ENCODE measurements around the gene FKRP. TPM values are rescaled to one million over a fixed set of nuclear protein-coding genes. Genes with fewer than 3 reads are reported as not detected.
A peak's percentile ranks its signal among the peaks of the same experiment; 100 is the strongest.
"Not testable (repeated sequence)": the region's sequence is repeated elsewhere in the genome, so short reads cannot be mapped to it uniquely, and the experiment has no call there.

FKRP gene
- total RNA-seq, 4 donors from 2014 or later: 15.7 to 20.4 (median 17.7) TPM

DNA sequence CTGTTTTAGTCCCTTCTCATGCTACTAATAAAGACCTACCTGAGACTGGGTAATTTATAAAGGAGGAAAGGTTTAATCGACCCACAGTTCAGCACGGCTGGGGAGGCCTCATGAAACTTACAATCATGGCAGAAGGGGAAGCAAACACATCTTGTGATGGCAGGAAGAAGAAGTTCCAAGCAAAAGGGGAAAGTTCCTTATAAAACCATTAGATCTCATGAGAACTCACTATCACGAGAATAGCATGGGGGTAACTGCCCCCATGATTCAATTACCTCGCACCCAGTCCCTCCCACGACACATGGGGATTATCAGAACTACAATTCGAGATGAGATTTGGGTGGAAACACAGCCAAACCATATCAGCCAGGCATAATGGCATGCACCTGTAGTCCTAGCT is 13.3 kb downstream of the FKRP start:
- Histone ChIP-seq H3K27me3 (no peaks in the 10 kb centered on the region), H3K36me3 (peaks cover 0 to 22% (median 8%) of the 10 kb centered on the region in 3 donors), H3K9me3 (no peaks in the 10 kb centered on the region), H3K27ac (peak overlapping the region in 2 of 4 donors; percentile 78 to 86), H3K4me3 (no peak overlapping the region), H3K4me1 (peaks cover 0 to 62% (median 16%) of the 10 kb centered on the region in 4 donors)
- no peak for DNase-seq (ENCODE audit: low spot score in 2 of 2)
- TF ChIP-seq EP300 (IDR thresholded peaks at IDR 0.05): no peak
- TF ChIP-seq POLR2A (IDR thresholded peaks at IDR 0.05): no peak
- TF ChIP-seq, protein P1, sequence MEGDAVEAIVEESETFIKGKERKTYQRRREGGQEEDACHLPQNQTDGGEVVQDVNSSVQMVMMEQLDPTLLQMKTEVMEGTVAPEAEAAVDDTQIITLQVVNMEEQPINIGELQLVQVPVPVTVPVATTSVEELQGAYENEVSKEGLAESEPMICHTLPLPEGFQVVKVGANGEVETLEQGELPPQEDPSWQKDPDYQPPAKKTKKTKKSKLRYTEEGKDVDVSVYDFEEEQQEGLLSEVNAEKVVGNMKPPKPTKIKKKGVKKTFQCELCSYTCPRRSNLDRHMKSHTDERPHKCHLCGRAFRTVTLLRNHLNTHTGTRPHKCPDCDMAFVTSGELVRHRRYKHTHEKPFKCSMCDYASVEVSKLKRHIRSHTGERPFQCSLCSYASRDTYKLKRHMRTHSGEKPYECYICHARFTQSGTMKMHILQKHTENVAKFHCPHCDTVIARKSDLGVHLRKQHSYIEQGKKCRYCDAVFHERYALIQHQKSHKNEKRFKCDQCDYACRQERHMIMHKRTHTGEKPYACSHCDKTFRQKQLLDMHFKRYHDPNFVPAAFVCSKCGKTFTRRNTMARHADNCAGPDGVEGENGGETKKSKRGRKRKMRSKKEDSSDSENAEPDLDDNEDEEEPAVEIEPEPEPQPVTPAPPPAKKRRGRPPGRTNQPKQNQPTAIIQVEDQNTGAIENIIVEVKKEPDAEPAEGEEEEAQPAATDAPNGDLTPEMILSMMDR (IDR thresholded peaks at IDR 0.05): no peak
- 76 to 81% methylated on average over 6 of the region's 6 CpGs for WGBS, 2 donors

DNA sequence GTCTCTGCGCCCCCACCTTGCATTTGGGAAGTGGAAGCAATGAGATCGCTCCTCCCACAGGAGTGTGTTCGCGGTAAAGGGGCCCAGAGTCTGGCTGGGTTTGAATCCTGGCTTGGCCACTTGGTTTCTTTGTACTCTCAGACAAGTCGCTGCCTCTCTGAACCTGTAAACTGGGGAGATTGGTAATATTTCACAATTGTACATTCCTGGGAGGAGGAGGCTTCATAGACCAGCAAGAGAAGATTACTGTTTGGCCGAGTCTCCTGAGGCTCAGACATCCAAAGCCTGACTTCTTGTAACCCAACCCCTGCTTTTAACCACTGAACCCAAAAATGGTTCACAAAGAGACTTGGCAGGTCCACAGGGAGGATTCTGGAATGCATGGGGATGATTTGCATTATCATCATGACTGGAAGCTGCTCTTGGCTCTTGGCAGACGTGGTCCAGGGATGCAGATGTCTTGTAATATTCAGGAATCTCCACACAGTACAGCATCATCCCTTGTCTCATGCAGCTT is 14.0 kb downstream of the FKRP start:
- TF ChIP-seq, protein P1 (IDR thresholded peaks at IDR 0.05): no peak
- TF ChIP-seq EP300 (IDR thresholded peaks at IDR 0.05) (peak in 1 of 2 donors; percentile 87), POLR2A (IDR thresholded peaks at IDR 0.05) (no peak)
- no peaks in the 10 kb centered on the region for H3K9me3 ChIP-seq
- WGBS, 2 donors: 60 to 69% methylated on average over 7 of the region's 7 CpGs
- H3K27me3 ChIP-seq: no peaks in the 10 kb centered on the region
- DNase-seq (ENCODE audit: low spot score in 2 of 2): peak; percentile 69 to 83
- H3K4me3 ChIP-seq: no peak overlapping the region
- peaks cover 0 to 56% (median 16%) of the 10 kb centered on the region in 4 donors for H3K4me1 ChIP-seq
- H3K27ac ChIP-seq: peak overlapping the region in 2 of 4 donors; percentile 78 to 86
- H3K36me3 ChIP-seq: peaks cover 0 to 22% (median 8%) of the 10 kb centered on the region in 3 donors

DNA sequence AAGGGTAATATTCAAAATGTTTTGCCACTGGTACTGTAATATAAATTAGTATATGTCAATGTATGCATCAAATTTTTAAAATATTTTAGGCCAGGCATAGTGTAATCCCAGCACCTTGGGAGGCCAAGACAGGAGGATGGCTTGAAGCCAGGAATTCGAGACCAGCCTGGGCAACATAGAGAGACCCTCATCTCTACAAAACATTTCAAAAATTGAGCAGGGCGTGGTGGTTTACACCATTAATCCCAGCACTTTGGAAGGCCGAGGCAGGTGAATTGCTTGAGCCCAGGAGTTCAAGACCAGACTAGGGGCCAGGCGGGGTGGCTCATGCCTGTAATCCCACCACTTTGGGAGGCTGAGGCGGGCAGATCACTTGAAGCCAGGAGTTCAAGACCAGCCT is 14.5 kb downstream of the FKRP start:
- TF ChIP-seq, protein P1 (IDR thresholded peaks at IDR 0.05): no peak
- TF ChIP-seq EP300 (IDR thresholded peaks at IDR 0.05) (no peak), POLR2A (IDR thresholded peaks at IDR 0.05) (no peak)
- H3K36me3 ChIP-seq: peaks cover 0 to 21% (median 8%) of the 10 kb centered on the region in 3 donors
- 92 to 96% methylated on average over 5 of the region's 5 CpGs for WGBS, 2 donors
- no peaks in the 10 kb centered on the region for H3K27me3 ChIP-seq
- H3K4me3 ChIP-seq: no peak overlapping the region
- DNase-seq (ENCODE audit: low spot score in 2 of 2): no peak
- H3K9me3 ChIP-seq: no peaks in the 10 kb centered on the region
- H3K27ac ChIP-seq: peak overlapping the region in 2 of 4 donors; percentile 78 to 86
- peaks cover 0 to 53% (median 15%) of the 10 kb centered on the region in 4 donors for H3K4me1 ChIP-seq

DNA sequence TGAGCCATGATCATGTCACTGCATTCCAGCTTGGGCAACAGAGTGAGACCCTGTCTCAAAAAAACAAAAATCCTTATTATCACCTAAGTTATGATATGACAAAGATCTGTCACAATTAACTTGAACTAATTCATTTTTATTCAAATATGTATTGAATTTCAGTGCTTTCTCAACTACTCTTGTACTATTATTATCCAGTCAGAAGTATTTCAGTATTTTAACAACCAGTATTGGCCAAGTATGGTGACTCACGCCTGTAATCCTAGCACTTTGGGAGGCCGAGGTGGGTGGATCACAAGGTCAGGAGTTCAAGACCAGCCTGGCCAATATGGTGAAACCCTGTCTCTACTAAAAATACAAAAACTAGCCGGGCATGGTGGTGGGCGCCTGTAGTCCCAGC is 15.0 kb downstream of the FKRP start:
- Histone ChIP-seq H3K36me3 (peaks cover 0 to 15% (median 8%) of the 10 kb centered on the region in 3 donors), H3K4me1 (peaks cover 0 to 47% (median 12%) of the 10 kb centered on the region in 4 donors), H3K27ac (peak overlapping the region; percentile 29 to 86 (median 56))
- not testable (repeated sequence) for DNase-seq (ENCODE audit: low spot score in 2 of 2); H3K4me3 ChIP-seq; H3K27me3 ChIP-seq; H3K9me3 ChIP-seq
- 33 to 35% methylated on average over 4 of the region's 4 CpGs for WGBS, 2 donors

DNA sequence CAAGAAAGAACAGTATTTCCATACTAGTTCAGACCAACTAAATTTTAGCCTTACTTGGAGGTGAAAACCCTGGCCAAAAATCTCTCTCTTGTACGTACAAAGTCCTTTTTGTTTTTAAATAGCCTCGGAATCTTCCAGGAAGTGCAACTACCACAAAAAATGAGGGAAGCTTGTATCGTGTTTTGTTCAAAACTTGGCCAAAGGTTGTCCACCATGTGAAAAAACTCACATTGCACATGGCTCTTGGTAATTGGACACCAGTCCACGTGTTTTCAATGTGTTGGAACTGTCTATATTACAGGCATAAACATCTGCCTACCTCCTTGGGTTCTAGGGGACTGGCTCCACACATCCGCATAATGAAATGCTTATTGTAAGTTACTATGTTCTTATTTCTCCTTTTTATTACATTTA is 15.6 kb downstream of the FKRP start:
- Histone ChIP-seq H3K27ac (peak overlapping the region; percentile 29 to 86 (median 56)), H3K27me3 (no peaks in the 10 kb centered on the region), H3K4me1 (peaks cover 0 to 47% (median 12%) of the 10 kb centered on the region in 4 donors), H3K9me3 (no peaks in the 10 kb centered on the region), H3K4me3 (no peak overlapping the region), H3K36me3 (peaks cover 0 to 10% (median 7%) of the 10 kb centered on the region in 3 donors)
- DNase-seq (ENCODE audit: low spot score in 2 of 2): no peak
- WGBS, 2 donors: 24 to 33% methylated on average over 5 of the region's 5 CpGs
- TF ChIP-seq EP300 (IDR thresholded peaks at IDR 0.05) (peak; percentile 32 to 75), POLR2A (IDR thresholded peaks at IDR 0.05) (no peak)

DNA sequence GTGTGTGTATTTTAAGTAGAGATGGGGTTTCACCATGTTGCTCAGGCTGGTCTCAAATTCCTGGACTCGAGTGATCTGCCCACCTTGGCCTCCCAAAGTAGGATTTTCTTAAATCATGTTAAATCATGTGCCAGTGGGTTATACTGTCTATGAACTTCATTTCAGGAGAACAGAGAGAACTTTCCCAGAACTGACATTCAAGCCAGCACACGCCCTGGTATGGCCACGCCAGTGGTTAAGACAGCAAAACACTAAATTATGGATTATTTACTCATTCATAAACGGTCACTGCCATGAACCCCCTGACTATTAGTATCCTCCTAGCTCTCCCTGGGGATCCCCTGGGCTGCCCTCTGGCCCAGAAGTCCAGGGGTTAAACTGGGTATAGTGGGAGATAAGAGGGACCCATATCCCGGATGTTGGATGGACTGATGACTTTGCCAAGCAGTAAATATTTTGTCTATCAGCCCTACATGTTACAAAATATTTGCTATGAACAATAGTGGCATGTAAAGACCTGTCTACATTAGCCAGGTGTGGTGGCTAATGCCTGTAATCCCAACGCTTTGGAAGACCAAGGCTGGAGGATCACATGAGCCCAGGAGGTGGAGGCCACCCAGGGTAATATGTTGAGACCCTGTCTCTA is 16.5 kb downstream of the FKRP start:
- Histone ChIP-seq H3K4me3 (no peak overlapping the region), H3K27me3 (no peaks in the 10 kb centered on the region), H3K27ac (peak overlapping the region in 1 of 4 donors; percentile 78), H3K9me3 (no peaks in the 10 kb centered on the region), H3K4me1 (peaks cover 0 to 41% (median 11%) of the 10 kb centered on the region in 4 donors), H3K36me3 (peaks cover 0 to under 1% (median 0%) of the 10 kb centered on the region in 3 donors)
- TF ChIP-seq POLR2A (IDR thresholded peaks at IDR 0.05) (no peak), EP300 (IDR thresholded peaks at IDR 0.05) (no peak)
- TF ChIP-seq, protein P1 (IDR thresholded peaks at IDR 0.05): no peak
- DNase-seq (ENCODE audit: low spot score in 2 of 2): no peak
- WGBS, 2 donors: 71 to 75% methylated on average over 6 of the region's 6 CpGs
